HFFc6 (cell line): ENCODE data around the gene PACS2. TPM values are rescaled to one million over a fixed set of nuclear protein-coding genes. Genes with fewer than 3 reads are reported as not detected.

Source experiments
- DNase-seq: peaks from one replicate; pipeline ENCODE4 v3.0.0-alpha.2; 2018
- H3K27ac Mint-ChIP-seq: 2 replicates; pipeline ENCODE4 v1.8.0; 2020; ENCODE audit warnings: mild to moderate bottlenecking, mixed read lengths
- H3K27me3 Mint-ChIP-seq: 2 replicates; pipeline ENCODE4 v1.8.0; 2021; ENCODE audit warnings: mild to moderate bottlenecking, moderate library complexity, mixed read lengths; ENCODE audit not compliant: insufficient read depth
- H3K36me3 Mint-ChIP-seq: 2 replicates; pipeline ENCODE4 v1.8.0; 2021; ENCODE audit warnings: low read depth, mixed read lengths
- H3K4me1 Mint-ChIP-seq: 2 replicates; pipeline ENCODE4 v1.8.0; 2020; ENCODE audit warnings: low read depth, mixed read lengths
- H3K4me3 Mint-ChIP-seq: 2 replicates; pipeline ENCODE4 v1.8.0; 2020; ENCODE audit warnings: mild to moderate bottlenecking, moderate library complexity, mixed read lengths
- H3K9me3 Mint-ChIP-seq: 2 replicates; pipeline ENCODE4 v1.8.0; 2020; ENCODE audit warnings: mild to moderate bottlenecking, mixed read lengths
- CTCF ChIP-seq: fragments of 200-600 bp; sonication (generic); IDR thresholded peaks from 2 replicates; pipeline ENCODE4 v1.5.0; 2021; ENCODE audit warnings: antibody characterized with exemption, mild to moderate bottlenecking
- total RNA-seq, 6 experiments: library from RNA; stranded (reverse); fragmentation: NEBNext Ultra II Directional; extraction: Animal tissue kit (Norgen Biotek cat#: 25700); gene quantifications; 2 replicates in 1 of 6; 3 replicates in 5 of 6; pipeline ENCODE4 v1.2.3, GENCODE V29; 2021

PACS2 gene
- total RNA-seq, 6 experiments from 2014 or later: 33.5 to 38.5 (median 35.2) TPM

DNA sequence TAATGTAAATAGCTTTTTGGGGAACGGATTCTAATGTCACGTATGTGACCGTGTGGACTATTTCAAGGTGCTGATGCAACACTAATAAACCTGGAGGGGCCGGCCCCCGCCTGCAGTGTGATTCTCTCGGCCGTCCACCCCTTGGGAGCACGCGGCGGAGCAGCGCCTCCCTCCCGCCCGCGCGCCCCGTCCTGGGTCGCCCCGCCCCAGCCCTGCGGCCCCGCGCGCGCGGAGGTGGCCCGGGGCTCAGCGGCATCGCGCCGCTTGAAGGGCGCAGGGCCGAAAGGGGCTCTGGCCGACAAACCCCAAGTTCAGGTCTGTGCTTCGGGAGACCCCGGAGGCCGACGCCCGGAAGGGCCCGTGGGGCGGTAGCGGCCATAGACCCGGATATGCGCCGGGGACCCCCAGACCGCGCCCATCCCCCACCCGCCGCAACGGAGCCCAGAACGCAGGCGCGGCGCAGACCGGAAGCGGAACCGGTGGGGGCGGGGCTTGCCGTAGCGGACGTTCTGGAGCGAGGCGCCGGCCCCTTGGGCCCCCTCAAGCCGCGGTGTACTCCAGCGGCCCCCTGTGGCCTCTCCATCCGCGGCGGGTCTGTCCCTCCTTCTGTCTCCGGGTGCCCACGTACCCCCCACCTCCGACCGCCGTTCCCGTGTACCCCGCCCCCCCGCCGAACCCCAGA lies 83.6 kb downstream of the PACS2 start, which contains the start of gene TEX22:
Gene TEX22, plus strand, starts transcription at position 495 of the 682 bp plus-strand sequence. CDS start 803 bp downstream, outside the sequence.
- TF ChIP-seq CTCF: peak; percentile 41; the same call in 1 of the 2 replicates
- peaks cover 12% of the 10 kb centered on the region; the same call in 1 of the 2 replicates for H3K9me3 Mint-ChIP-seq
- peak within 1 kb of the TSS; percentile 82 for H3K27ac Mint-ChIP-seq

DNA sequence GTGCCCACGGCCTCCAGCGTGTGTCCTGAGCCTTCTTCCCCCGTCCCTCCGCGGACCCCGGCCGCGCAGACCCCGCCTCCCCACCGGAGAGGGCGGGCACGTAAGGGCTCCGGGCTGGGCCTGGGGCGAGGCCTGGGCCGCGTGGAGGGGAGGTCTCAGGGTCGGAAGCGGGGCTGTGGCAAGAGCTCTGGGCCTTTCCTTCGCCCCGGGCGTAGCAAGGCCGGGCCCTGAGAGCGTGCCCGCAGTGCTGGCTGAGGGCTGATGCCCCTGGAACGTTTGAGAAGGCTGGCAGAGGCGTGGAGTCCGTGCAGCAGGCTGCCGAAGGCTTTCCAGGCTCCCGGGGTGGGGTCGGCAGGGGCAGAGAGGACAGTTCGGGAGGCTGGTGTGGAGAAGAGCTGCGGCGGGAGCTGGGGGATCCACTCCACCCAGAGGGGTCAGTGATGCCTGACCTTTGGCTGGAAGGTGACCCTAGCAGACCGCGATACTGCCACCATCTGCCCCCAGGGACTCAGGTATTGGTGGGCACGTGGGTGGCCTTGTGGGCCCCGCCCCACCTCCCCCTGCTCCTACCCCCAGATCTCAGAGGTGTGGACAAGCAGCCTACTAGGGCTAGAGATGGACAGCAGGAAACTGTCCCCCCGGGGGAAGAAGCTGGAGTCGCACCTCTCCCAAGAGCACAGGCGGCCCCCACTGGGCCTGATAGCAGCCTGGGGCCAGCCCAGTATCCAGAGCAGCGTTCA lies 84.3 kb downstream of the PACS2 start:
- peak overlapping the region; percentile 52 for H3K27ac Mint-ChIP-seq
- no peak for TF ChIP-seq CTCF
- peaks cover 22% of the 10 kb centered on the region for H3K36me3 Mint-ChIP-seq
- H3K4me1 Mint-ChIP-seq: no peaks in the 10 kb centered on the region
- H3K9me3 Mint-ChIP-seq: peaks cover 12% of the 10 kb centered on the region; the same call in 1 of the 2 replicates
- DNase-seq: no peak
- peak overlapping the region; percentile 84 for H3K4me3 Mint-ChIP-seq
- no peaks in the 10 kb centered on the region for H3K27me3 Mint-ChIP-seq

More for the DNA sequence above, 83.6 kb downstream of the PACS2 start, which contains the start of gene TEX22:
- Mint-ChIP-seq H3K27me3 (no peaks in the 10 kb centered on the region), H3K4me1 (no peaks in the 10 kb centered on the region), H3K36me3 (peaks cover 22% of the 10 kb centered on the region), H3K4me3 (peak within 1 kb of the TSS; percentile 84)
- DNase-seq: peak; percentile 54

DNA sequence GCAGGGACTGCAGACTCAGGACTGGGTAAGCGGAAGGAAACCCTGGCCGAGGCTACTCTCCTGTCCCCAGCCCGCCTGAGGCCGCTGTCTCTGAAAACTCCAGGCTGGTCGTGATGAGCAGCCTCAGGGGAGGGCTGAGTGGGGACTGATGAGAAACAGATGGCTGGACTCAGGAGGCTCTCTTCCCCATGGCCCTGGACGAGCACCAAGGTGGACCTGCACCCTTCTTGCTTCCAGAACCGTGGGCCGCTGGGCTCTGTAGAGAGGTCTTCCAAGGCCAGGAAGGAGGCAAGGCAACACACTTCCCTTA lies 84.9 kb downstream of the PACS2 start:
- no peak for TF ChIP-seq CTCF
- H3K36me3 Mint-ChIP-seq: peaks cover 27% of the 10 kb centered on the region
- H3K27me3 Mint-ChIP-seq: no peaks in the 10 kb centered on the region
- peak overlapping the region; percentile 84 for H3K4me3 Mint-ChIP-seq
- no peaks in the 10 kb centered on the region for H3K4me1 Mint-ChIP-seq
- no peak for DNase-seq
- H3K9me3 Mint-ChIP-seq: peaks cover 12% of the 10 kb centered on the region; the same call in 1 of the 2 replicates
- peak overlapping the region; percentile 18; the same call in 1 of the 2 replicates for H3K27ac Mint-ChIP-seq

- H3K9me3 Mint-ChIP-seq: peaks cover 12% of the 10 kb centered on the region; the same call in 1 of the 2 replicates
- H3K4me1 Mint-ChIP-seq: no peaks in the 10 kb centered on the region
- peak overlapping the region; percentile 11; the same call in 1 of the 2 replicates for H3K4me3 Mint-ChIP-seq
- DNase-seq: no peak
- peaks cover 28% of the 10 kb centered on the region for H3K36me3 Mint-ChIP-seq
- H3K27ac Mint-ChIP-seq: no peak overlapping the region
- no peak for TF ChIP-seq CTCF
- no peaks in the 10 kb centered on the region for H3K27me3 Mint-ChIP-seq
These were observed 85.5 kb downstream of the PACS2 start for GRCh38 chr14:105400016-105400415.

- H3K4me3 Mint-ChIP-seq: no peak overlapping the region
- TF ChIP-seq CTCF: no peak
- peaks cover 28% of the 10 kb centered on the region for H3K36me3 Mint-ChIP-seq
- no peak for DNase-seq
- no peak overlapping the region for H3K27ac Mint-ChIP-seq
- H3K4me1 Mint-ChIP-seq: no peaks in the 10 kb centered on the region
- H3K27me3 Mint-ChIP-seq: no peaks in the 10 kb centered on the region
- H3K9me3 Mint-ChIP-seq: peaks cover 12% of the 10 kb centered on the region; the same call in 1 of the 2 replicates
These were observed 87.2 kb downstream of the PACS2 start for GRCh38 chr14:105401699-105402098.
